ENCODE results near the gene NLGN1. TPM values are rescaled to one million over a fixed set of nuclear protein-coding genes. Genes with fewer than 3 reads are reported as not detected.

The NLGN1 gene
- total RNA-seq, 1 donor: 6.1 TPM

- DNase-seq (ENCODE audit: low read depth): no peak
These were observed 572.7 kb downstream of the NLGN1 start for GRCh38 chr3:173970281-173970680.

GRCh38 chr3:173976281-173976680 lies 578.7 kb downstream of the NLGN1 start:
- no peak for DNase-seq (ENCODE audit: low read depth)
- no peak for TF ChIP-seq CTCF (IDR thresholded peaks at IDR 0.05; ENCODE audit: insufficient read depth, low read length)
- H3K4me3 ChIP-seq (ENCODE audit: low read depth, low read length): no peak overlapping the region

More at GRCh38 chr3:173970281-173970680, 572.7 kb downstream of the NLGN1 start:
- TF ChIP-seq CTCF (IDR thresholded peaks at IDR 0.05; ENCODE audit: insufficient read depth, low read length): no peak
- H3K4me3 ChIP-seq (ENCODE audit: low read depth, low read length): no peak overlapping the region

- peak; percentile 18 for DNase-seq (ENCODE audit: low read depth)
- no peak for TF ChIP-seq CTCF (IDR thresholded peaks at IDR 0.05; ENCODE audit: insufficient read depth, low read length)
- H3K4me3 ChIP-seq (ENCODE audit: low read depth, low read length): no peak overlapping the region
These were observed 580.2 kb downstream of the NLGN1 start for GRCh38 chr3:173977747-173978146.

- H3K4me3 ChIP-seq (ENCODE audit: low read depth, low read length): no peak overlapping the region
- no peak for TF ChIP-seq CTCF (IDR thresholded peaks at IDR 0.05; ENCODE audit: insufficient read depth, low read length)
- peak; percentile 27 for DNase-seq (ENCODE audit: low read depth)
These were observed 585.8 kb downstream of the NLGN1 start for GRCh38 chr3:173983343-173983742.

- H3K4me3 ChIP-seq (ENCODE audit: low read depth, low read length): no peak overlapping the region
- TF ChIP-seq CTCF (IDR thresholded peaks at IDR 0.05; ENCODE audit: insufficient read depth, low read length): no peak
- DNase-seq (ENCODE audit: low read depth): no peak
These were observed 589.4 kb downstream of the NLGN1 start for GRCh38 chr3:173986861-173987410.

GRCh38 chr3:173988909-173989308 lies 591.4 kb downstream of the NLGN1 start:
- peak; percentile 13 for DNase-seq (ENCODE audit: low read depth)
- no peak for TF ChIP-seq CTCF (IDR thresholded peaks at IDR 0.05; ENCODE audit: insufficient read depth, low read length)
- no peak overlapping the region for H3K4me3 ChIP-seq (ENCODE audit: low read depth, low read length)

GRCh38 chr3:173992416-173992815 lies 594.9 kb downstream of the NLGN1 start:
- no peak for TF ChIP-seq CTCF (IDR thresholded peaks at IDR 0.05; ENCODE audit: insufficient read depth, low read length)
- H3K4me3 ChIP-seq (ENCODE audit: low read depth, low read length): no peak overlapping the region
- DNase-seq (ENCODE audit: low read depth): no peak
